ENCODE data around the gene RAB11A. TPM values are rescaled to one million over a fixed set of nuclear protein-coding genes. Genes with fewer than 3 reads are reported as not detected.

Gene RAB11A
- total RNA-seq, 1 experiment from 2014 or later = 407 TPM

GRCh38 chr15:65931221-65931620 is 61.9 kb downstream of the RAB11A start:
- no peak for DNase-seq
- no peaks in the 10 kb centered on the region for H3K36me3 Mint-ChIP-seq (ENCODE audit: insufficient read depth, unreplicated experiment)
- BruUV-seq (replicated peaks) = no TSS peak

GRCh38 chr15:65935391-65935790 is 66.1 kb downstream of the RAB11A start:
- H3K27me3 Mint-ChIP-seq (ENCODE audit: unreplicated experiment) = no peaks in the 10 kb centered on the region
- DNase-seq = no peak
- H3K4me3 Mint-ChIP-seq (ENCODE audit: low read depth, unreplicated experiment) = no peak overlapping the region
- BruUV-seq (replicated peaks) = no TSS peak
- peaks cover 11% of the 10 kb centered on the region for H3K36me3 Mint-ChIP-seq (ENCODE audit: insufficient read depth, unreplicated experiment)
- peaks cover 20% of the 10 kb centered on the region for H3K4me1 Mint-ChIP-seq (ENCODE audit: low read depth, unreplicated experiment)
- H3K9me3 Mint-ChIP-seq (ENCODE audit: low read depth, unreplicated experiment) = no peaks in the 10 kb centered on the region
- CTCF ChIA-PET = no interaction called here
- H3K27ac Mint-ChIP-seq (ENCODE audit: unreplicated experiment) = no peak overlapping the region
- TF ChIP-seq CTCF (IDR thresholded peaks at IDR 0.05; ENCODE audit: unreplicated experiment) = no peak
- intact Hi-C loops (cut with micrococcal nuclease; ENCODE audit: unreplicated experiment) = no loop called here

More at GRCh38 chr15:65931221-65931620, 61.9 kb downstream of the RAB11A start:
- Mint-ChIP-seq H3K9me3 (ENCODE audit: low read depth, unreplicated experiment) (no peaks in the 10 kb centered on the region), H3K4me1 (ENCODE audit: low read depth, unreplicated experiment) (no peaks in the 10 kb centered on the region), H3K27ac (ENCODE audit: unreplicated experiment) (no peak overlapping the region), H3K4me3 (ENCODE audit: low read depth, unreplicated experiment) (no peak overlapping the region), H3K27me3 (ENCODE audit: unreplicated experiment) (no peaks in the 10 kb centered on the region)
- no peak for TF ChIP-seq CTCF (IDR thresholded peaks at IDR 0.05; ENCODE audit: unreplicated experiment)
- CTCF ChIA-PET = no interaction called here
- intact Hi-C loops (cut with micrococcal nuclease; ENCODE audit: unreplicated experiment) = no loop called here

DNA sequence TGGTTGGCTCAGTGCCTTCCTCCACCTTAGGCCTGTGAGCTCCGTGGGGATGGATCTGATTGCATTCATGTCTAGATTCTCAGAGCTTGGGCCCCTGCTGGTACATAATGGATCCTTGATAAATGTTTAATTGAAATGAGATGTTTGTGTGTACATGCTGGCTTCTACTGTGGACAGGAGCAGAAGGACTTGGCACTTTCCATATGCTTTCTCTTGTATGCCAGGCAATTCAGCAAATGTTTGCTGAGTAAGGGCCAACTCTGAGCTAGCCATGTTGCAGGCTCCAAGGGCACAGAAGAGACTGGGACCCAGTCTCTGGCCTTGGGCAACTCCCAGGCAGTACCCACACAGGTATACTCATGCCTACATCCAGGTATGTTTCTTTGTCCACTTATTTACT is 67.0 kb downstream of the RAB11A start:
- BruUV-seq (replicated peaks) = no TSS peak
- Mint-ChIP-seq H3K4me3 (ENCODE audit: low read depth, unreplicated experiment) (no peak overlapping the region), H3K9me3 (ENCODE audit: low read depth, unreplicated experiment) (no peaks in the 10 kb centered on the region), H3K36me3 (ENCODE audit: insufficient read depth, unreplicated experiment) (peaks cover 11% of the 10 kb centered on the region), H3K27me3 (ENCODE audit: unreplicated experiment) (no peaks in the 10 kb centered on the region), H3K27ac (ENCODE audit: unreplicated experiment) (no peak overlapping the region), H3K4me1 (ENCODE audit: low read depth, unreplicated experiment) (peaks cover 29% of the 10 kb centered on the region)
- intact Hi-C loops (cut with micrococcal nuclease; ENCODE audit: unreplicated experiment) = no loop called here
- no peak for DNase-seq
- CTCF ChIA-PET = no interaction called here
- no peak for TF ChIP-seq CTCF (IDR thresholded peaks at IDR 0.05; ENCODE audit: unreplicated experiment)

DNA sequence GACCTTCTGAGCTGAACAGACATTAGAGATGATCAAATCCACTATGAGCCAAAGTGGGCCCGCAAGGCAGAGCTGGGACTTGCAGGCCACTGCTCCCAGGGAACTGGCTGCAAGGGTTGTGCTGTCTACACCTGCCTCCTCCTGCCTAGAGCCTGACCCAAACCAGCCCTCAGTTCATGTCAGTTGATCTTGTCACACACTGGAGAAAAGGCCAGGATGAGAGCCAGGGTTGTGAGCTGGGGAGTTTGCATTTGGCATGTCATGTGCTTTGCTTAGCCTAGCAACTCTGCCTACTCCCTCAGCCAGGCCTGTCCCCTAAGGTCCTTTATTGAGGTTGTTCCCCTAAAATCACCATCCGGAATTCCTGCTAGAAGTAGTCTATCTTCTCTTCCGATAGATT is 67.8 kb downstream of the RAB11A start:
- intact Hi-C loops (cut with micrococcal nuclease; ENCODE audit: unreplicated experiment) = no loop called here
- no peak for TF ChIP-seq CTCF (IDR thresholded peaks at IDR 0.05; ENCODE audit: unreplicated experiment)
- Mint-ChIP-seq H3K4me3 (ENCODE audit: low read depth, unreplicated experiment) (no peak overlapping the region), H3K27ac (ENCODE audit: unreplicated experiment) (no peak overlapping the region), H3K4me1 (ENCODE audit: low read depth, unreplicated experiment) (peaks cover 29% of the 10 kb centered on the region), H3K27me3 (ENCODE audit: unreplicated experiment) (no peaks in the 10 kb centered on the region), H3K36me3 (ENCODE audit: insufficient read depth, unreplicated experiment) (peaks cover 11% of the 10 kb centered on the region), H3K9me3 (ENCODE audit: low read depth, unreplicated experiment) (no peaks in the 10 kb centered on the region)
- no TSS peak for BruUV-seq (replicated peaks)
- CTCF ChIA-PET = no interaction called here
- no peak for DNase-seq
